Skeletal muscle satellite cell (primary cell): Measurements from ENCODE around the gene ADAMTS9.
A peak's percentile ranks its signal among the peaks of the same experiment; 100 is the strongest.

Experiments
- H3K27me3 ChIP-seq: 2 replicates; pipeline ENCODE4 v1.7.0; 2013; ENCODE audit warnings: low read length; ENCODE audit not compliant: control insufficient read depth, insufficient read depth
- H3K36me3 ChIP-seq: 2 replicates; pipeline ENCODE4 v1.7.0; 2013; ENCODE audit warnings: mild to moderate bottlenecking, control low read depth, low read length; ENCODE audit not compliant: insufficient read depth
- H3K4me1 ChIP-seq: 2 replicates; pipeline ENCODE4 v1.7.0; 2013; ENCODE audit warnings: low read length; ENCODE audit not compliant: control insufficient read depth, insufficient read depth
- H3K4me2 ChIP-seq: 2 replicates; pipeline ENCODE4 v1.7.0; 2013; ENCODE audit warnings: mild to moderate bottlenecking, low read length
- H3K4me3 ChIP-seq: 2 replicates; pipeline ENCODE4 v1.7.0; 2013; ENCODE audit warnings: low read length
- H3K9ac ChIP-seq: 2 replicates; pipeline ENCODE4 v1.7.0; 2013; ENCODE audit warnings: mild to moderate bottlenecking, low read depth, low read length, moderate library complexity
- H3K9me3 ChIP-seq: replicated peaks from 2 replicates; pipeline ENCODE4 v1.7.0; 2013; ENCODE audit warnings: mild to moderate bottlenecking, control low read depth, low read length

Gene ADAMTS9

DNA sequence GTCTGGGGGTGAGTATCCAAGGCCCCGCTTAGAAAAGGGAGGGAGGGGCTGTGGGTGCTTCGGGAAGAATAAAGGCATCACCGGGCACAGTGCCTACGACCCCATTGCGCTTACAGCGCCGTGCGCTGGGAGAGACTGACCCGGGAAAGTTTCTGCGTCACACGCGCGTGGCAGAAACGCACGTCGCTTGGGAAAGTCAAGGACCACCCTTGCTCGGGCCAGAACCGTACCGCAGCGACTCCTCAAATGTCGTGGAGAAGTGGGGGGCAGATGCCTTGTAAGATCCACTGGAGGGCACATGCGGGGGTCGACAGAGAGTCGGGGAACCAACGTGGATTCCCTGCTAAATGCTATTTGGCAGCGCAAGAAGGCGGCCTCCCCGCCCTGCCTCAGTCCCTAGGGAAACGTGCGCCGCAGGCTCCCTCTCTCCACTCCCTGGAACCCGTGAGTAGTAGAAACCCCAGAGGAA, 2.4 kb downstream of the ADAMTS9 start:
- peak overlapping the region; percentile 62 for H3K9ac ChIP-seq

DNA sequence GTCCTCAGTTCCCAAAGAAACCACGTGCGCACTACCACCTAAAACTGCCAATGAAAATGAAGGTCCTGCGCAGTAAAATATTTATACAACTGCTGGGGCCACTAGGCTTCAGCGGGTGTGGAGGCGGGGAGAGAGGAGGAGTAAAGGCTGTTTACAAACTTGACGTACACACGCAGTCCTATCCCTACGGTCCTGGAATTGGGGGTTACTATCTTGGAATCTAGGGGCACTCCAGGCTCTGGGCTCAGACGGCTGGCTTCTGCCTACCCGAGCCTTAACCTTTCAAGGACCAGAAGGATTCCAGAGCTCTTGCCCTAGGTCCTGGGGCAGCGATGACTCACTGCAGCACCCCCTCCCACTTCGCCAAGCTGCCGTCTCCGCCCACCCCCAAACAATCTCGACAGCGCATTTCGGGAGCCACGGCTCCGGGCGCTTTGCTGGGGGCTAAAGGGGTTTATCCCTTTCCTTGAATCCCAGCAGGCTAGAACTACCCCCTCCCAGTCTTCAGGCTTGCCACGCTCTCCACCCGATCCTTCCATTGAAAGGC, 3.0 kb downstream of the ADAMTS9 start:
- no peaks in the 10 kb centered on the region for H3K9me3 ChIP-seq
- H3K4me3 ChIP-seq, result peak overlapping the region; percentile 69
- peaks cover 6% of the 10 kb centered on the region for H3K27me3 ChIP-seq
- H3K4me2 ChIP-seq, result peak overlapping the region; percentile 95
- H3K36me3 ChIP-seq, result no peaks in the 10 kb centered on the region
- H3K9ac ChIP-seq, result peak overlapping the region; percentile 62
- H3K4me1 ChIP-seq, result peaks cover 5% of the 10 kb centered on the region

More for the DNA sequence above, 2.4 kb downstream of the ADAMTS9 start:
- Histone ChIP-seq H3K4me3 (peak overlapping the region; percentile 69), H3K4me2 (peak overlapping the region; percentile 95), H3K36me3 (no peaks in the 10 kb centered on the region), H3K27me3 (peaks cover 12% of the 10 kb centered on the region), H3K4me1 (peaks cover 5% of the 10 kb centered on the region), H3K9me3 (no peaks in the 10 kb centered on the region)

- Histone ChIP-seq H3K27me3 (peaks cover 4% of the 10 kb centered on the region), H3K36me3 (no peaks in the 10 kb centered on the region), H3K4me1 (no peaks in the 10 kb centered on the region), H3K9ac (no peak overlapping the region), H3K4me3 (no peak overlapping the region), H3K9me3 (no peaks in the 10 kb centered on the region), H3K4me2 (no peak overlapping the region)
Observed at GRCh38 chr3:64681827-64682226, 6.0 kb downstream of the ADAMTS9 start.

DNA sequence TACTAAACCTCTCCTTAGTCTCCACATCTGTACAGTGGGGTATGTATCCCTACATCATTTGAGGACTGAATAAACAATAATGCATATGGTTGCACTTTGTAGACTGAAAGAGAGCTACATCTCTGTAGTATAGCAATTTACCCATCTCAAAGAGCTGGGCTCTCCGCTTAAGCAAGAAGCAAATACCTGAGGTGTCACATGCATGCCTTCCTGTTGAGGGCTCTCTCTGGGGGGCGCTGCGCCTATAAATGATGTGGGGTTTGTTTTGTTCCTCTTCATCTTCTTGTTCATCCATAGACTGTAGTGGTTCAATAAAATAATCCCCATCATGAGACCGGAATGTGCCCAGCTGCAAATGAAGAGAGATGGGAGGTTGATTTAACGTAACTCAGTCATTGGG, 6.8 kb downstream of the ADAMTS9 start:
- Histone ChIP-seq H3K27me3 (peaks cover 4% of the 10 kb centered on the region), H3K9me3 (no peaks in the 10 kb centered on the region), H3K4me3 (no peak overlapping the region), H3K4me2 (no peak overlapping the region), H3K36me3 (no peaks in the 10 kb centered on the region), H3K4me1 (no peaks in the 10 kb centered on the region), H3K9ac (no peak overlapping the region)

- Histone ChIP-seq H3K4me3 (no peak overlapping the region), H3K4me2 (no peak overlapping the region), H3K4me1 (no peaks in the 10 kb centered on the region), H3K9ac (no peak overlapping the region), H3K36me3 (no peaks in the 10 kb centered on the region), H3K9me3 (no peaks in the 10 kb centered on the region), H3K27me3 (peaks cover 4% of the 10 kb centered on the region)
Observed at GRCh38 chr3:64680334-64680733, 7.5 kb downstream of the ADAMTS9 start.

DNA sequence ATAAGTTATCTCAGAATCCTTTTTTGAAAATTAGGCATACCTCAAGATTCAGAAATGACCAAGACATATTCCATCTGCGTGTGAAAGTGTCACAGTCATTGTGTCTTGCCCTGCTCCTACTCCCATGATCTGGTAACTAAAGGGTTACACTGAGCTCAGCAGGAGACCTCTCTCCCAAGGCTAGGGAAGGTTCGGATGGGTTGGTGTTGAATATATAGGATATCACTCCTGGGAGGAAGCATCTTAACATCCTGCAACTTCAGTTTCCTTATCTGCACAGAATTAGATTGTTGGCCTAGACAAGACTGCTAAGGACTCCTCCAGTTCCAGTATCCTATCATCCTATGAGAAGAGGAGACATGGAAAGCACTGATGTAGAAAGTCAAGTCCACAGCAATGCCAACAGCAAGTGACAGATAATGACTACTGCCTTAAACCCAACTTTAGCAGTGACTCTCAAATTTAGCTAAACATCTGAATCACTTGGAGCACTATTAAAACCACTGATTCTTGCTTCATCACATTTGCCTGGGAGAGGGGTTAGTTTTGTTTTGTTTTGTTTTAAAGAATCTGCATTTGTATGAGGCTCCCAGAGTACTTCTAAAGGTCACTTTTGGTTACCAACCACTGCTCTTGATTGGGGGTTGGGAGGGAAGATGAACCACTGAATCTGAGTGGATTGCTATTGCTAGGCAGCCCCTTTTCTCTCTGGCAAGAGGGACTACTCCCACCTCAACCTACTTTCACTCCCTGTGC, 9.7 kb downstream of the ADAMTS9 start:
- Histone ChIP-seq H3K9ac (no peak overlapping the region), H3K9me3 (no peaks in the 10 kb centered on the region), H3K4me2 (no peak overlapping the region), H3K27me3 (no peaks in the 10 kb centered on the region), H3K4me3 (no peak overlapping the region), H3K4me1 (no peaks in the 10 kb centered on the region), H3K36me3 (no peaks in the 10 kb centered on the region)

DNA sequence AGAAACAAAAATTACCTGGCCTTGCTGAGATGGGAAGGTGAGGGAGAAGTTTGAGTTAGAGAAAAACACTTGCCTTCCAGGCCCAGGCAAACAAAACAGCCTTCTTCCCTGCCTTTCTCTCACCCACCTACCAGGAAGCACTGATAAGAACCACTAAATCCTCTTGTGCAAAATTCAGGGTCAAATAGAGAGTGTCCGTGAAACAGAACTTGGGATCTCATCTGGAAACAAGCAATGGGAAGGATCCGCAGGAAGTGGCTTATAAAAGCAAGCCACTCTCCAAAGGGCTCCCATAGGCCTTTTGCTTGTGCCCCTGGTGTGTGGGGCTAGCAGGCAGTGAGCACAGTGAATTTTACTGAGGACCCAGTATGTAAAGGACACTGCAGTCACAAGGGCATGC, 11.0 kb downstream of the ADAMTS9 start:
- H3K27me3 ChIP-seq, result no peaks in the 10 kb centered on the region
- H3K9me3 ChIP-seq, result no peaks in the 10 kb centered on the region
- H3K9ac ChIP-seq, result no peak overlapping the region
- H3K4me1 ChIP-seq, result no peaks in the 10 kb centered on the region
- H3K36me3 ChIP-seq, result no peaks in the 10 kb centered on the region
- no peak overlapping the region for H3K4me2 ChIP-seq
- H3K4me3 ChIP-seq, result no peak overlapping the region

DNA sequence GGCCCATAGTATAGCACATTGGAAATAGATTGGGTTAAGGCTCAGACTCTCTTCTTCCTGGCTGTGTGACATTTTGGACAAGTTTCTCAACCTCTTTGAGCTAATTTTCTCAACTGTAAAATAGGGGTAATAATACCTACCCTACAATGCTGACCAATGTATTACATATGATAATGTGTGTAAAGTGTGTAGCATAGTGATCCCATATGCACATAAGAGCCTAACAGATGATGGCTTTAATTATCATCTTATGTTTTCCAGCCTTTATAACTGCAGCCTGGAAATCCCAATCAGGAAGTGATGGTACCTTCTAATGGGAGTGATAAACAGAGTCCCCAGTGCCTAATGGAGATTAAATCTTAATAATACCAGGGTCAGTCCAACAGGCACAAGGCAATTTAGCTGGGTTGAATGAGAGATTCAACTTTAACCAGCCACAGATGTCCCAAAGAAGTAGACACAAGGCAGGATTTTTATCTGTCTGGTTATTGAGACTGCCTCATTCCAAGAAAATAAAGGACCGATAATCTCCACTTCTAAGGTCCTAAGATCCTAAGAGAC, 12.0 kb downstream of the ADAMTS9 start:
- no peaks in the 10 kb centered on the region for H3K36me3 ChIP-seq
- no peak overlapping the region for H3K4me2 ChIP-seq
- no peaks in the 10 kb centered on the region for H3K4me1 ChIP-seq

GRCh38 chr3:64674591-64675076, 13.2 kb downstream of the ADAMTS9 start:
- no peaks in the 10 kb centered on the region for H3K27me3 ChIP-seq
- no peak overlapping the region for H3K9ac ChIP-seq
- no peaks in the 10 kb centered on the region for H3K9me3 ChIP-seq
- no peak overlapping the region for H3K4me2 ChIP-seq
- no peaks in the 10 kb centered on the region for H3K36me3 ChIP-seq
- H3K4me3 ChIP-seq, result no peak overlapping the region
- no peaks in the 10 kb centered on the region for H3K4me1 ChIP-seq

More for the DNA sequence above, 12.0 kb downstream of the ADAMTS9 start:
- Histone ChIP-seq H3K4me3 (no peak overlapping the region), H3K27me3 (no peaks in the 10 kb centered on the region), H3K9me3 (no peaks in the 10 kb centered on the region), H3K9ac (no peak overlapping the region)

GRCh38 chr3:64673159-64673715, 14.6 kb downstream of the ADAMTS9 start:
- H3K36me3 ChIP-seq, result no peaks in the 10 kb centered on the region
- H3K9me3 ChIP-seq, result no peaks in the 10 kb centered on the region

DNA sequence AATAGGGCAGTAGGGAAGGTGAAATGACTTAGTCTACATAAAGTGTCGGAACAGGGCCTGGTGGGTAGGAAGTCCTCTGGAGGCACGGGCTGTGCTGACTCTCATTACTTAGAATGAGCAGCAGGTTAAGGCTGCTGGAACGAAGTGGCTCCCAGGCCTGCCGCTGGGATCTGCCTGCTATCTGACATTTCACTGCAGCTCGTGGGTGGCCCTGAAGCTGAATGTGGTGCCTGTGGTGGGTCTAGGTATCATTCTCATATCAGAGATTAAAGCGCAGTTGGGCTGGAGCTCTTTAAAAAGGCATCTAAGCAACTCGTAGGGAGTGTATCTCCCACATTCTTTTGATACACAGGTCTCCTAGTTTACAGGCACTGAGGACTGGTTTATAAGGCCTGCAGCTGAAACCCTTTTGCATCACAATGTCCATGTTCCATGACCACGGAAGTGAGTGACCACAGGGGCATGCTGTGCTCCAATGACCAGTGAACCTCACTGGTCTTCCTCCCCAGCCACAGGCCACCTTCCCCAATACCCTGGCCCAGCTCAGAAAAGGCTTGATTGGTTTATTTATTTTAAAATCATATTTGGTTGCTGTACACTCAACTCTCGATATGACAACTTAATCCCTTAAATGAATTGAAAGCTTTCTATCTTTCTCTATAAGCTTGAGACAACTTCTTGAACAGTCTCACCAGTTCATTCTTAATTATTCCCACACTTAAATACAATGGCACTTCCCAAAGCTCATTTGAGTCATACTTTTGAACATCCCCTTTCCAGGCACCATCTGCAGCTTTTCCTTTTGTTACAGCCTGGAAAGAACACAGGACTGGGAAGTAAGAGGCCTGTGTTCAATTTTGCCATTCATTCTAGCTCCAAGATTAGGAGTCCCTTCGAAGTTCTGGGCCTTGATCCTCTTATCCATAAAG, 19.0 kb downstream of the ADAMTS9 start:
- peaks cover 13% of the 10 kb centered on the region for H3K4me1 ChIP-seq
- H3K9ac ChIP-seq, result no peak overlapping the region
- no peaks in the 10 kb centered on the region for H3K27me3 ChIP-seq
- H3K4me3 ChIP-seq, result no peak overlapping the region
- no peak overlapping the region for H3K4me2 ChIP-seq
- no peaks in the 10 kb centered on the region for H3K36me3 ChIP-seq
- no peaks in the 10 kb centered on the region for H3K9me3 ChIP-seq

More at GRCh38 chr3:64673159-64673715, 14.6 kb downstream of the ADAMTS9 start:
- H3K9ac ChIP-seq, result no peak overlapping the region
- no peaks in the 10 kb centered on the region for H3K27me3 ChIP-seq
- H3K4me2 ChIP-seq, result no peak overlapping the region
- no peak overlapping the region for H3K4me3 ChIP-seq
- H3K4me1 ChIP-seq, result no peaks in the 10 kb centered on the region
